ENCODE measurements around the gene NOL3. TPM values are rescaled to one million over a fixed set of nuclear protein-coding genes. Genes with fewer than 3 reads are reported as not detected.

Gene NOL3
- total and polyA plus RNA-seq, 9 of the 15 experiments (the other 6 are each of a cell fraction or from before 2014, with no cell fraction given), result 0.45 to 14.0 (median 5.4) TPM

- TF ChIP-seq TFAM (CRISPR knock-in tag; conservative IDR thresholded peaks at IDR 0.05) (no peak), TCF3 (CRISPR knock-in tag; IDR thresholded peaks at IDR 0.05) (peak; percentile 9; the same call in 1 of the 2 replicates), HNRNPH1 (optimal IDR thresholded peaks at IDR 0.05; ENCODE audit: low read depth, low read length) (no peak), SUPT5H (IDR thresholded peaks at IDR 0.05) (no peak), CAMTA2 (CRISPR knock-in tag; conservative IDR thresholded peaks at IDR 0.05) (no peak), HCFC1 (IDR thresholded peaks at IDR 0.05; ENCODE audit: low read depth, low read length) (peak; percentile 19; the same call in 1 of the 2 replicates), DPF2 (IDR thresholded peaks at IDR 0.05) (no peak), ZBTB5 (IDR thresholded peaks at IDR 0.05) (no peak), SMARCE1 (IDR thresholded peaks at IDR 0.05) (no peak), PTTG1 (tag; IDR thresholded peaks at IDR 0.05; ENCODE audit: low read depth) (no peak), CHD4 (IDR thresholded peaks at IDR 0.05; ENCODE audit: insufficient read depth, insufficient replicate concordance, low read depth, low read length, poor library complexity, severe bottlenecking) (no peak), CBX3 (IDR thresholded peaks at IDR 0.05; ENCODE audit: borderline replicate concordance in 1 of 2, low read length in 2 of 2) (0 out of 3 replicates have a peak, but pooled peaks of 1 of the 2 experiments have one; percentile 40), RBM22 (IDR thresholded peaks at IDR 0.05; ENCODE audit: low read depth, low read length, poor library complexity, severe bottlenecking) (peak; percentile 35), ZNF354B (CRISPR knock-in tag; IDR thresholded peaks at IDR 0.05) (no peak), RHOXF2B (CRISPR knock-in tag; conservative IDR thresholded peaks at IDR 0.05) (no peak), CTCFL (IDR thresholded peaks at IDR 0.05; ENCODE audit: borderline replicate concordance, insufficient read depth, low read depth, low read length, poor library complexity, severe bottlenecking) (peak; percentile 80), FUS (optimal IDR thresholded peaks at IDR 0.05; ENCODE audit: low read depth, low read length) (peak; percentile 87), PHF8 (IDR thresholded peaks at IDR 0.05; ENCODE audit: borderline replicate concordance, low read length) (no peak), NEUROD1 (IDR thresholded peaks at IDR 0.05; ENCODE audit: borderline replicate concordance, low read depth, low read length, partially characterized antibody) (no peak), STAT5A (IDR thresholded peaks at IDR 0.05; ENCODE audit: borderline replicate concordance, low read length) (no peak), HMGXB4 (CRISPR knock-in tag; IDR thresholded peaks at IDR 0.05) (no peak)
- TF ChIP-seq, protein P1, sequence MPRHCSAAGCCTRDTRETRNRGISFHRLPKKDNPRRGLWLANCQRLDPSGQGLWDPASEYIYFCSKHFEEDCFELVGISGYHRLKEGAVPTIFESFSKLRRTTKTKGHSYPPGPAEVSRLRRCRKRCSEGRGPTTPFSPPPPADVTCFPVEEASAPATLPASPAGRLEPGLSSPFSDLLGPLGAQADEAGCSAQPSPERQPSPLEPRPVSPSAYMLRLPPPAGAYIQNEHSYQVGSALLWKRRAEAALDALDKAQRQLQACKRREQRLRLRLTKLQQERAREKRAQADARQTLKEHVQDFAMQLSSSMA (CRISPR knock-in tag; IDR thresholded peaks at IDR 0.05), result no peak
Observed at GRCh38 chr16:67155295-67156142, 14.8 kb upstream of the NOL3 start (continued).
